Measurements from ENCODE around the gene CARD14. TPM values are rescaled to one million over a fixed set of nuclear protein-coding genes. Genes with fewer than 3 reads are reported as not detected.
"Not testable (repeated sequence)": the region's sequence is repeated elsewhere in the genome, so short reads cannot be mapped to it uniquely, and the experiment has no call there.

The CARD14 gene
- total RNA-seq, 2 donors from 2014 or later: 0.29 to 0.54 TPM

DNA sequence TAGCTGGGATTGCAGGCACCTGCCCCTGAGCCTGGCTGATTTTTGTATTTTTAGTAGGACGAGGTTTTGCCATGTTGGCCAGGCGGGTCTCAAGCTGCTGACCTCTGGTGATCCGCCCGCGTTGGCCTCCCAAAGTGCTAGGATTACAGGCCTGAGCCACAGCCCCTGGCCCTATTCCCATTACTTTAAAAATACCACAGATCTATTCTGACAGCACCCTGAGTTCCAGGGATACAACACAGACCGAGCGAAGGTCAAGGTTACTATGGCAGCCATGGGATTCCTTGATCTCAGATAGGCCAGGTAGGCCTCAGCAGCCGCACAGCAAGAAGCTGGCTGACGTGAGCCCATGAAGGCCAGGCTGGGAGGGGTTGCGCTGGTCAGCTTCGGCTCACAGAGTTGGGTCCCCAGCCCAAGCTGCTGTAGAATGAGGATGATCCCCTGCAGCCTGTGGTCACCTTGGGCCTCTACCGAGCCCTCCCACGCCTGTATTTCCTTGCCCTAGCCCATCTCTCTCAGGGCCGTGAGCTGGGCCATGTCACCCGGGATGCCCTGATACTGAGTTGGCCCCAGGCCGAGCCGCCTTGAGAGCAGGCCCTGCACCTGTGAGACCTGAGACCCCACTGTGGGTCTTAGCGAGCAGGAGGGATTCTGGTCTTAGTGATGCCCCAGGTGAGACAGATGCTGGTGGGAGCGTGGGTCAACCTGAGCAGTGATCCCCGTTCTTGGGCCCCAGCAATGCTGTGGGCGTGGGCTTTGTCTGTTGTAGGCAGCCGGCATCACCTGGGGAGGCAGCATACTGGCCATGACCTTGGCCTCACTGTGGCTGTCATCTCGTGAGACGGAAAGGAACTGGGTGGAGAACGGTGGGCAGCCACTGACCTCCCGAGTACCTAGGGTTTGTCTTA, 74.0 kb downstream of the CARD14 start:
- Histone ChIP-seq H3K4me3 (no peak overlapping the region), H3K27ac (no peak overlapping the region), H3K4me1 (no peaks in the 10 kb centered on the region), H3K9me3 (no peaks in the 10 kb centered on the region), H3K27me3 (no peaks in the 10 kb centered on the region), H3K9ac (ENCODE audit: low read depth in 2 of 2, low read length in 2 of 2) (no peak overlapping the region), H3K36me3 (no peaks in the 10 kb centered on the region)
- DNase-seq: no peak
- TF ChIP-seq, protein P1, sequence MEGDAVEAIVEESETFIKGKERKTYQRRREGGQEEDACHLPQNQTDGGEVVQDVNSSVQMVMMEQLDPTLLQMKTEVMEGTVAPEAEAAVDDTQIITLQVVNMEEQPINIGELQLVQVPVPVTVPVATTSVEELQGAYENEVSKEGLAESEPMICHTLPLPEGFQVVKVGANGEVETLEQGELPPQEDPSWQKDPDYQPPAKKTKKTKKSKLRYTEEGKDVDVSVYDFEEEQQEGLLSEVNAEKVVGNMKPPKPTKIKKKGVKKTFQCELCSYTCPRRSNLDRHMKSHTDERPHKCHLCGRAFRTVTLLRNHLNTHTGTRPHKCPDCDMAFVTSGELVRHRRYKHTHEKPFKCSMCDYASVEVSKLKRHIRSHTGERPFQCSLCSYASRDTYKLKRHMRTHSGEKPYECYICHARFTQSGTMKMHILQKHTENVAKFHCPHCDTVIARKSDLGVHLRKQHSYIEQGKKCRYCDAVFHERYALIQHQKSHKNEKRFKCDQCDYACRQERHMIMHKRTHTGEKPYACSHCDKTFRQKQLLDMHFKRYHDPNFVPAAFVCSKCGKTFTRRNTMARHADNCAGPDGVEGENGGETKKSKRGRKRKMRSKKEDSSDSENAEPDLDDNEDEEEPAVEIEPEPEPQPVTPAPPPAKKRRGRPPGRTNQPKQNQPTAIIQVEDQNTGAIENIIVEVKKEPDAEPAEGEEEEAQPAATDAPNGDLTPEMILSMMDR (IDR thresholded peaks at IDR 0.05): no peak
- intact Hi-C loops (cut with DNase I): no loop called here

DNA sequence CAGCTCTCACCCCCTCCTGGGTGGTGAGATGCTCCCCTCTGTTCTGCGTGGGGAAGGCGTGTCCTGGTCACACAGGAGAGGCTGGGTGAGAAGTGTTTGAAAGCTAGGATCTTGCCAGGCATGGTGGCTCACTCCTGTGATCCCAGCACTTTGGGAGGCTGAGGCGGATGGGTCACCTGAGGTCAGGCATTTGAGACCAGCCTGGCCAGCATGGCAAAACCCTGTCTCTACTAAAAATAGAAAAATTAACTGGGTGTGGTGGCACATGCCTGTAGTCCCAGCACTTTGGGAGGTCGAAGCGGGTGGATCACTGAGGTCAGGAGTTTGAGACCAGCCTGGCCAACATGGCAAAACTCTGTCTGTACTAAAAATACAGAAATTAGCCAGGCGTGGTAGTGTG, 74.6 kb downstream of the CARD14 start:
- H3K36me3 ChIP-seq: not testable (repeated sequence)

DNA sequence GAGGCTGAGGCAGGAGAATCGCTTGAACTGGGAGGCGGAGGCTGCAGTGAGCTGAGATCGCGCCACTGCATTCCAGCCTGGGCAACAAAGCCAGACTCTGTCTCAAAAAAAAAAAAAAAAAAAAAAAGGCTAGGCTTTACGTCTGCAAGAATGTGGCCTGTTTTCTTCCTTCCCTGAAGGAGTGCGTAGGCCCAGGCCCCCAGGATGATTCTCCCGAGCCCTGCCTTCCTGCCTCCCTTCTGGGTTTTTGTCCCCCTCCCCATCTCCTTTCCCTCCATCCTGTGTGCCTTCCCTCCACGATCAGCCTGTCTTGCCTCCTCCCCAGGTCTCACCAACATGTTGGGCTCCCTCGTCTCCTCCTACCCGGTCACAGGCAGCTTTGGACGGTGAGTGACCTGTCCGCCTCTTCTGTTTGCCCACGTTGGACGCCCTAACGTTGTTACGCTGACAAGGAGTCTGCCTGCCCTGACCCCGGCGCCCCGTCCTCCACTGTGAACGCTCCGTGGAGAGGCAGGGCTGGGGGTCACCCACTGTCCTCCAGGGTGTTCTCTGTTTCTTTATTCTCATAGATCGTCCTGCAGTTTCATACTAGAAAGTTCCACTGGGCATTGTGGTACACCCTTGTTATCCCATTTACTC, 75.2 kb downstream of the CARD14 start:
- no peaks in the 10 kb centered on the region for H3K4me1 ChIP-seq
- intact Hi-C loops (cut with DNase I): no loop called here
- TF ChIP-seq, protein P1 (IDR thresholded peaks at IDR 0.05): no peak
- H3K27me3 ChIP-seq: no peaks in the 10 kb centered on the region
- H3K4me3 ChIP-seq: no peak overlapping the region
- H3K9me3 ChIP-seq: no peaks in the 10 kb centered on the region
- H3K36me3 ChIP-seq: no peaks in the 10 kb centered on the region
- H3K27ac ChIP-seq: no peak overlapping the region
- no peak for DNase-seq
- H3K9ac ChIP-seq (ENCODE audit: low read depth in 2 of 2, low read length in 2 of 2): no peak overlapping the region

More for the DNA sequence above, 74.6 kb downstream of the CARD14 start:
- DNase-seq; H3K27ac ChIP-seq; intact Hi-C loops (cut with DNase I); H3K4me1 ChIP-seq; H3K4me3 ChIP-seq; H3K9ac ChIP-seq (ENCODE audit: low read depth in 2 of 2, low read length in 2 of 2); H3K27me3 ChIP-seq; H3K9me3 ChIP-seq: not testable (repeated sequence)

DNA sequence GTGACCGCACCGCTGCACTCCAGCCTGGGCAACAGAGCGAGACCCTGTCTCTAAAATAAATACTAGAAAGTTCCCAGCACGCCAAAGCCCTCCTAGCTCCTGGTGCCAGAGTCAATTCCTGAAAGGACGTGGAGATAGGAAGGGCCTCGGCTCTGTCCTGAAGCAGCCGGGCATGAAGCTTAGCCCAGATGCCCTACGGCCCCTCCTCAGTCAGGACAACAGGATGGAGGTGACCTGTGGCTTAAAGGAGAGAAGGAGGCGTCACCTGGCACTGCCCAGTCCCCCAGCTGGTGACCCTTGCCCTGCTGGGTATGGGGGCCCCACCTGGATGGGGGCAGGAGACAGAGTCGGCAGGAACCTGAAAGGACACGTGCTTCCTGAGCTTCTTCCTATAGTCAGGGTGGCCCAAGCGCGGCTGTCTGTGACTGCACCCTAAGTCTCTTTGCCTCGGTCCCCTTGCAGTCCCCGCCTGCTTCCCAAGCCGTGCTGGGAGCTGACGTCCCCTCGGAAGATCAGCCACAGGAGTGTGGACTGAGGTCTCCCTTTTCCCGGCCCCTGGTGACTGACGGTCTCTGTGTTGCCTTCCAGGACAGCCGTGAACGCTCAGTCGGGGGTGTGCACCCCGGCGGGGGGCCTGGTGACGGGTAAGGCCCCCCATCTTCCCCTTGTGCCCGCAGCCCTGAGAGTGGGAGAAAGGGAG, 75.9 kb downstream of the CARD14 start:
- no peaks in the 10 kb centered on the region for H3K27me3 ChIP-seq
- intact Hi-C loops (cut with DNase I): no loop called here
- H3K4me1 ChIP-seq: no peaks in the 10 kb centered on the region
- no peak for DNase-seq
- no peak overlapping the region for H3K27ac ChIP-seq
- H3K9ac ChIP-seq (ENCODE audit: low read depth in 2 of 2, low read length in 2 of 2): no peak overlapping the region
- TF ChIP-seq, protein P1 (IDR thresholded peaks at IDR 0.05): no peak
- no peaks in the 10 kb centered on the region for H3K9me3 ChIP-seq
- H3K4me3 ChIP-seq: no peak overlapping the region
- H3K36me3 ChIP-seq: no peaks in the 10 kb centered on the region

DNA sequence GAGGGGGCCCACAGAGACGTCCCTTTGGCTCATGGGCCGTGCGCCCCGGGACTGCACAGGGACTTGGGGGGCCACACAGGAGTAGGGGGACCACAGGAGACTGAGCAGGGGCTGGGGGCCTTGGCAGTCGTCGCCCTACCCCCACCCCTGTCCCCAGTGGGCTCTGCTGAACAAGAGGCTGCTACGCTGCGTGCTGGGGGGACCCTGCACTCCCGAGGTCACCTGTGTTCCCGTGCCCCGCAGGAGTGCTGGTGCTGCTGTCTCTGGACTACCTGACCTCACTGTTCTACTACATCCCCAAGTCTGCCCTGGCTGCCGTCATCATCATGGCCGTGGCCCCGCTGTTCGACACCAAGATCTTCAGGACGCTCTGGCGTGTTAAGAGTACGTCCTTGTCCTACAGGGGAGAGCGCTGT, 76.4 kb downstream of the CARD14 start:
- DNase-seq: no peak
- H3K27ac ChIP-seq: no peak overlapping the region
- intact Hi-C loops (cut with DNase I): no loop called here
- H3K9ac ChIP-seq (ENCODE audit: low read depth in 2 of 2, low read length in 2 of 2): no peak overlapping the region
- no peaks in the 10 kb centered on the region for H3K27me3 ChIP-seq
- H3K4me1 ChIP-seq: no peaks in the 10 kb centered on the region
- no peak overlapping the region for H3K4me3 ChIP-seq
- no peaks in the 10 kb centered on the region for H3K36me3 ChIP-seq
- H3K9me3 ChIP-seq: no peaks in the 10 kb centered on the region
- TF ChIP-seq, protein P1 (IDR thresholded peaks at IDR 0.05): no peak
